ENCODE measurements around the gene SOX11.

Gene SOX11

GRCh38 chr2:5723791-5724735, 31.9 kb downstream of the SOX11 start:
- no peak for DNase-seq (ENCODE audit: low spot score)

GRCh38 chr2:5725072-5725471, 32.9 kb downstream of the SOX11 start:
- DNase-seq (ENCODE audit: low spot score): no peak

- no peak for DNase-seq (ENCODE audit: low spot score)
These were observed 33.7 kb downstream of the SOX11 start for GRCh38 chr2:5725794-5726463.

- DNase-seq (ENCODE audit: low spot score): no peak
These were observed 35.1 kb downstream of the SOX11 start for GRCh38 chr2:5727235-5727634.

- no peak for DNase-seq (ENCODE audit: low spot score)
These were observed 37.2 kb downstream of the SOX11 start for GRCh38 chr2:5729416-5729815.

GRCh38 chr2:5730386-5730785, 38.2 kb downstream of the SOX11 start:
- no peak for DNase-seq (ENCODE audit: low spot score)

- DNase-seq (ENCODE audit: low spot score): no peak
These were observed 42.8 kb downstream of the SOX11 start for GRCh38 chr2:5734859-5735520.

GRCh38 chr2:5735521-5735861, 43.3 kb downstream of the SOX11 start:
- no peak for DNase-seq (ENCODE audit: low spot score)

GRCh38 chr2:5736050-5736449, 43.9 kb downstream of the SOX11 start:
- no peak for DNase-seq (ENCODE audit: low spot score)

GRCh38 chr2:5736886-5737285, 44.7 kb downstream of the SOX11 start:
- DNase-seq (ENCODE audit: low spot score): no peak

GRCh38 chr2:5740053-5740452, 47.9 kb downstream of the SOX11 start:
- no peak for DNase-seq (ENCODE audit: low spot score)

GRCh38 chr2:5740817-5741216, 48.6 kb downstream of the SOX11 start:
- DNase-seq (ENCODE audit: low spot score): no peak

GRCh38 chr2:5741242-5741641, 49.1 kb downstream of the SOX11 start:
- no peak for DNase-seq (ENCODE audit: low spot score)

GRCh38 chr2:5742126-5742525, 49.9 kb downstream of the SOX11 start:
- DNase-seq (ENCODE audit: low spot score): no peak

GRCh38 chr2:5748391-5748790, 56.2 kb downstream of the SOX11 start:
- no peak for DNase-seq (ENCODE audit: low spot score)

- DNase-seq (ENCODE audit: low spot score): no peak
These were observed 56.8 kb downstream of the SOX11 start for GRCh38 chr2:5748946-5749345.

GRCh38 chr2:5749347-5749746, 57.2 kb downstream of the SOX11 start:
- DNase-seq (ENCODE audit: low spot score): no peak
